ENCODE measurements around the gene RIPOR2. TPM values are rescaled to one million over a fixed set of nuclear protein-coding genes. Genes with fewer than 3 reads are reported as not detected.

The RIPOR2 gene
- total and polyA plus RNA-seq, 7 experiments from 2014 or later = 246 to 813 (median 532) TPM

DNA sequence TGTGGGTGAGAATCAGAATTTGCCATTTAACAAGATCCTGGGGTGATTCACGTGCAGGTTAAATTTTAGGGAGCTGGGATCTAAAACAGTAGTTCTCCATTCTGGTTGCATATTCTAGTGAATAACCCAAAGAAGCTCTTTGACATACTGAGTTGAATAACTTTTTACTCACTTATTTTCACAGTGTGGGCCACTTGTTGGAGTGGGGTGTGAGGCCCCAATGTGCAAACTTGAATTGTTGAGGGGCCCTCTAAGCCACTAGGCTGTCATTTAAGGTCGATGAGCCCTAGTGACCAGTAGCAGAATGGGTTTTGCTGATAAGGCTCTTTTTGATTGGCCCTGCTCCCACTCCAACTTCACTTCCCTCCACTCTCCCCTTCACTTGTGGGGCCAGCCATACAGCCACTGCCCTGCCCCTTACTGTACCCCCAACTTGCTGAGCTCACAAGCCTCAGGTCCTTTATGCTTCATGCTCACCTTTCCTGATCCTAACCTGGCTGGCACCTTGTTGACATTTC is 33.6 kb upstream of the RIPOR2 start:
- H3K4me3 Mint-ChIP-seq = peak overlapping the region in 3 of 10 donors; percentile 12 to 42 (median 20)
- peaks cover 0 to 9% (median 0%) of the 10 kb centered on the region in 11 donors for H3K9me3 Mint-ChIP-seq
- intact Hi-C loops (cut with micrococcal nuclease) = no loop called here
- Histone ChIP-seq H3K27ac (ENCODE audit: low read depth, low read length) (no peak overlapping the region), H3K27me3 (ENCODE audit: control insufficient read depth in 2 of 2, insufficient read depth in 2 of 2, low read length in 2 of 2) (no peaks in the 10 kb centered on the region), H3K4me1 (ENCODE audit: control insufficient read depth in 2 of 2, insufficient read depth in 2 of 2, low read length in 2 of 2) (peaks cover 32 to 62% of the 10 kb centered on the region in 2 donors), H3K9me3 (ENCODE audit: control insufficient read depth in 2 of 3, low read length in 3 of 3) (no peaks in the 10 kb centered on the region), H3K36me3 (ENCODE audit: control insufficient read depth in 2 of 3, insufficient read depth in 3 of 3, low read length in 3 of 3) (no peaks in the 10 kb centered on the region), H3K4me3 (ENCODE audit: low read length) (no peak overlapping the region)
- ChIA-PET CTCF (interaction anchor here (1.0 to 2.2 kb wide), 3 partner anchors 18 to 33 kb away, joined by 3 to 5 read pairs (median 5); no protein-coding TSS in a partner anchor), POLR2A (interaction anchor here (0.6 to 55.8 kb wide), 8 partner anchors 12 to 306 kb away, joined by 3 to 1484 read pairs (median 6); partner anchors contain the start of gene RIPOR2)
- ATAC-seq (no peak), DNase-seq (no peak)
- peaks cover 36 to 95% (median 87%) of the 10 kb centered on the region in 7 donors for H3K4me1 Mint-ChIP-seq
- H3K27ac Mint-ChIP-seq = peak overlapping the region in 5 of 9 donors; percentile 17 to 56 (median 48)
- no peaks in the 10 kb centered on the region for H3K27me3 Mint-ChIP-seq
- H3K36me3 Mint-ChIP-seq = peaks cover 0 to 36% (median 4%) of the 10 kb centered on the region in 5 donors

DNA sequence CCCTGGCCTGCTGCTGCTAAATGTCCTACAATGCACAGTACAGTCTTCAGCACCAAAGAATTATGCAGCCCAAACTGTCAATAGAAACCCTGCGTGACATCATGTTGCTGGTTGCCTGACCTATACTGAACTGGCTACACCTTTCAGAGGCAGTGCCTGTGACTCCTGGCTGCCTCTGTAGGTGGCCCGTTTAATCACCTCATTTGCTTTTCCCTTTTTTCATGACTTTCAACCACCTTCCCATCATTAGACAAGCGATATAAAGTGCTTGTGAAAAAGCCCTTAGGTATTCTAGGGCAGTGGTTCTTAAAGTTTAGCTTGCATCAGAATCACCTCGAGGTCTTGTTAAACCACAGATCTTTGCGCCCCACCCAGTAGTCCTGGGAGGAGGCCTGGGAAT is 33.0 kb upstream of the RIPOR2 start:
- CTCF ChIA-PET = interaction anchor here (1.0 to 2.2 kb wide), 3 partner anchors 17 to 33 kb away, joined by 3 to 5 read pairs (median 5); no protein-coding TSS in a partner anchor
- no peak overlapping the region for H3K4me3 ChIP-seq (ENCODE audit: low read length)
- H3K9me3 Mint-ChIP-seq = peaks cover 0 to 9% (median 0%) of the 10 kb centered on the region in 11 donors
- H3K27me3 ChIP-seq (ENCODE audit: control insufficient read depth in 2 of 2, insufficient read depth in 2 of 2, low read length in 2 of 2) = no peaks in the 10 kb centered on the region
- no peak for DNase-seq
- H3K4me1 Mint-ChIP-seq = peaks cover 36 to 95% (median 87%) of the 10 kb centered on the region in 7 donors
- H3K36me3 ChIP-seq (ENCODE audit: control insufficient read depth in 2 of 3, insufficient read depth in 3 of 3, low read length in 3 of 3) = no peaks in the 10 kb centered on the region
- peak overlapping the region in 4 of 9 donors; percentile 32 to 60 (median 34) for H3K27ac Mint-ChIP-seq
- peak; percentile 38 for ATAC-seq
- peak overlapping the region in 3 of 10 donors; percentile 12 to 32 (median 30) for H3K4me3 Mint-ChIP-seq
- no peak overlapping the region for H3K27ac ChIP-seq (ENCODE audit: low read depth, low read length)
- intact Hi-C loops (cut with micrococcal nuclease) = no loop called here
- H3K27me3 Mint-ChIP-seq = no peaks in the 10 kb centered on the region
- POLR2A ChIA-PET = interaction anchor here (0.6 to 55.8 kb wide), 8 partner anchors 13 to 307 kb away, joined by 3 to 1484 read pairs (median 6); partner anchors contain the start of gene RIPOR2
- peaks cover 32 to 57% of the 10 kb centered on the region in 2 donors for H3K4me1 ChIP-seq (ENCODE audit: control insufficient read depth in 2 of 2, insufficient read depth in 2 of 2, low read length in 2 of 2)
- H3K9me3 ChIP-seq (ENCODE audit: control insufficient read depth in 2 of 3, low read length in 3 of 3) = no peaks in the 10 kb centered on the region
- peaks cover 0 to 38% (median 4%) of the 10 kb centered on the region in 5 donors for H3K36me3 Mint-ChIP-seq

DNA sequence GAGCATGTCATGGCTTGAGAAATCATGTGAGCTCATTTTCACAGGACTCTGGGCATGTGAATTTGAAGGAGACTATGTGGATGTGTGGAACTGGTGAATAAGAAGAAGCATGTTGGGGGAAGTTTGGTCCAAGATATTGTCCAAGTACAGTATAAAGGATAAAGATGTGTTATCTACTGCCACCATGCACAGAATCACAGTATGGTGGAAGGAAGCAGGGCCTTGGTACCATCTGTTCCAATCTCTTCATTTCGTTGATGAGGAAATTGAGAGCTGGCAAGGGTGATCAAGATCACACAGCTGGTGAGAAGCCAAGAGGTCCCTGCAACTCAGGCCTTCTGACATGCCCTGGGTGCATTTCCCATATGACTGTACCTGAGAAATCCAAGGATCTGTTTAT is 31.5 kb upstream of the RIPOR2 start:
- POLR2A ChIA-PET = interaction anchor here (1.0 to 55.8 kb wide), 7 partner anchors 12 to 1076 kb away, joined by 3 to 1484 read pairs (median 4); partner anchors contain the start of gene RIPOR2
- CTCF ChIA-PET = interaction anchor here (1.2 to 3.3 kb wide), 5 partner anchors 9 to 34 kb away, joined by 3 to 17 read pairs (median 5); no protein-coding TSS in a partner anchor
- DNase-seq (no peak), ATAC-seq (no peak)
- Mint-ChIP-seq H3K9me3 (peaks cover 0 to 7% (median 0%) of the 10 kb centered on the region in 11 donors), H3K36me3 (peaks cover 0 to 38% (median 4%) of the 10 kb centered on the region in 5 donors), H3K27me3 (no peaks in the 10 kb centered on the region), H3K27ac (peak overlapping the region in 3 of 9 donors; percentile 9 to 17 (median 15)), H3K4me3 (peak overlapping the region in 1 of 10 donors; percentile 3), H3K4me1 (peaks cover 35 to 97% (median 91%) of the 10 kb centered on the region in 7 donors)
- H3K27ac ChIP-seq (ENCODE audit: low read depth, low read length) = no peak overlapping the region
- intact Hi-C loops (cut with micrococcal nuclease) = no loop called here
- no peaks in the 10 kb centered on the region for H3K36me3 ChIP-seq (ENCODE audit: control insufficient read depth in 2 of 3, insufficient read depth in 3 of 3, low read length in 3 of 3)
- no peak overlapping the region for H3K4me3 ChIP-seq (ENCODE audit: low read length)
- no peaks in the 10 kb centered on the region for H3K27me3 ChIP-seq (ENCODE audit: control insufficient read depth in 2 of 2, insufficient read depth in 2 of 2, low read length in 2 of 2)
- no peaks in the 10 kb centered on the region for H3K9me3 ChIP-seq (ENCODE audit: control insufficient read depth in 2 of 3, low read length in 3 of 3)
- H3K4me1 ChIP-seq (ENCODE audit: control insufficient read depth in 2 of 2, insufficient read depth in 2 of 2, low read length in 2 of 2) = peaks cover 47 to 57% of the 10 kb centered on the region in 2 donors

DNA sequence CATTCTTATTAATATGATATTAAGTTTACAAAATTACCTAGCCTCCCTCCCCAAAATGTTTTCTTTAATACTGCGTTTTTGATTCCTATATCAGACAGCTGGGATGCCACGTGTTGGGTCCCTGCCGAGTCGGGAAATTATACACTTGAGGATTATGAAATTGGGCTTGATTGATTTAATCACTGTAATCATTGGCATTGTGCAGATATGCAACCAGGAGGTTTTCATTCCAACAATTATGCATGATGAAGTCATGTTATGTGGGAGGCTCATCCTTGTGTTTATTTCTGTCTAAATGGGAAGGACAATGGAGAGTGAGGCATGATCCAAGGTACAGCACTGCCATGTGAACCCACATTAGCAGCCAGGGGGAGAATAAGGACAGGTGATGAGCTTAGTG is 30.6 kb upstream of the RIPOR2 start:
- H3K27me3 Mint-ChIP-seq = no peaks in the 10 kb centered on the region
- H3K36me3 ChIP-seq (ENCODE audit: control insufficient read depth in 2 of 3, insufficient read depth in 3 of 3, low read length in 3 of 3) = no peaks in the 10 kb centered on the region
- H3K27ac ChIP-seq (ENCODE audit: low read depth, low read length) = no peak overlapping the region
- intact Hi-C loops (cut with micrococcal nuclease) = loop anchor here in 1 of 2 donors (1.0 kb wide), 1 partner anchor 8 kb away; no protein-coding TSS in a partner anchor
- no peak for ATAC-seq
- H3K27me3 ChIP-seq (ENCODE audit: control insufficient read depth in 2 of 2, insufficient read depth in 2 of 2, low read length in 2 of 2) = no peaks in the 10 kb centered on the region
- no peak for DNase-seq
- H3K27ac Mint-ChIP-seq = peak overlapping the region in 2 of 9 donors; percentile 37 to 75
- H3K4me3 Mint-ChIP-seq = peak overlapping the region in 1 of 10 donors; percentile 30
- no peaks in the 10 kb centered on the region for H3K9me3 ChIP-seq (ENCODE audit: control insufficient read depth in 2 of 3, low read length in 3 of 3)
- H3K36me3 Mint-ChIP-seq = peaks cover 0 to 42% (median 4%) of the 10 kb centered on the region in 5 donors
- ChIA-PET CTCF (interaction anchor here (0.8 to 3.3 kb wide), 6 partner anchors 8 to 51 kb away, joined by 3 to 17 read pairs (median 4); no protein-coding TSS in a partner anchor), POLR2A (interaction anchor here (0.5 to 55.8 kb wide), 7 partner anchors 11 to 1077 kb away, joined by 4 to 1484 read pairs (median 4); partner anchors contain the start of gene RIPOR2)
- peaks cover 0 to 7% (median 0%) of the 10 kb centered on the region in 11 donors for H3K9me3 Mint-ChIP-seq
- no peak overlapping the region for H3K4me3 ChIP-seq (ENCODE audit: low read length)
- peaks cover 35 to 98% (median 88%) of the 10 kb centered on the region in 7 donors for H3K4me1 Mint-ChIP-seq
- peaks cover 52 to 64% of the 10 kb centered on the region in 2 donors for H3K4me1 ChIP-seq (ENCODE audit: control insufficient read depth in 2 of 2, insufficient read depth in 2 of 2, low read length in 2 of 2)

DNA sequence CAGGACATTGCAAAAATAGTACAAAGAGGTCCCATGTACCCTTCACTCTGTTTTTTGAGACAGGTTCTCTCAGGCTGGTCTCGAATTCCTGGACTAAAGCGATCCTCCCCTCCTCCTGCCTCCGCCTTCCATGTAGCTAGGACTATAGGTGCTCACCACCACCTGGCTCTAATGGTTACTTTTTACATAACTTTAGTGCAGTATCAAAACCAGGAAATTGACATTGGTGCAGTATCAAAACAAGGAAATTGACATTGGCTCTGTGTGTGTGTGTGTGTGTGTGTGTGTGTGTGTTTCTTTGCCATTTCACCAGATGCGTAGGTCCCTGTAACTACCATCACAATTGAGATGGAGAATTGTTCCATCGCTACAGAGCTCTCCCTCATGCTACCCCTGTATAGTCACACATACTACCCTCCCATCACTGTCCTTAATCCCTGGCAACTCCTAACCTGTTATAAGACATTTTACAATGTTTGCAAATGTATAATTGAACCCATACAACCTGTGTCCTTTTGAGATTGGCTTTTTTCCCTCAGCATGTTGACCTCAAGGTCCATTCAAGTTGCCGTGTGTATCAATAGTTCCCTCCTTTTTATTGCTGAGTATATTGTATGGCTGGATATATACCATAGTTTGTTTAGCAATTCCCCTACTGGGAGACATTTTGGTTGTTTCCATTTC is 28.3 kb upstream of the RIPOR2 start:
- Mint-ChIP-seq H3K27me3 (no peaks in the 10 kb centered on the region), H3K27ac (peak overlapping the region in 8 of 9 donors; percentile 20 to 97 (median 90)), H3K9me3 (peaks cover 3 to 19% (median 11%) of the 10 kb centered on the region in 11 donors), H3K4me1 (peaks cover 48 to 98% (median 88%) of the 10 kb centered on the region in 7 donors), H3K4me3 (peak overlapping the region in 9 of 10 donors; percentile 16 to 51 (median 40)), H3K36me3 (peaks cover 6 to 50% (median 14%) of the 10 kb centered on the region in 5 donors)
- ChIA-PET POLR2A (interaction anchor here (0.6 to 55.8 kb wide), 6 partner anchors 9 to 84 kb away, joined by 3 to 1484 read pairs (median 572); partner anchors contain the start of gene RIPOR2), CTCF (interaction anchor here (0.6 to 4.0 kb wide), 7 partner anchors 11 to 326 kb away, joined by 3 to 42 read pairs (median 5); partner anchors contain the start of gene RIPOR2)
- DNase-seq (no peak), ATAC-seq (peak; percentile 26)
- no peak overlapping the region for H3K27ac ChIP-seq (ENCODE audit: low read depth, low read length)
- intact Hi-C loops (cut with micrococcal nuclease) = loop anchor here in 1 of 2 donors (1.0 kb wide), 1 partner anchor 28 kb away; no protein-coding TSS in a partner anchor
- H3K36me3 ChIP-seq (ENCODE audit: control insufficient read depth in 2 of 3, insufficient read depth in 3 of 3, low read length in 3 of 3) = no peaks in the 10 kb centered on the region
- no peaks in the 10 kb centered on the region for H3K27me3 ChIP-seq (ENCODE audit: control insufficient read depth in 2 of 2, insufficient read depth in 2 of 2, low read length in 2 of 2)
- H3K4me1 ChIP-seq (ENCODE audit: control insufficient read depth in 2 of 2, insufficient read depth in 2 of 2, low read length in 2 of 2) = peaks cover 65 to 73% of the 10 kb centered on the region in 2 donors
- no peaks in the 10 kb centered on the region for H3K9me3 ChIP-seq (ENCODE audit: control insufficient read depth in 2 of 3, low read length in 3 of 3)
- no peak overlapping the region for H3K4me3 ChIP-seq (ENCODE audit: low read length)

DNA sequence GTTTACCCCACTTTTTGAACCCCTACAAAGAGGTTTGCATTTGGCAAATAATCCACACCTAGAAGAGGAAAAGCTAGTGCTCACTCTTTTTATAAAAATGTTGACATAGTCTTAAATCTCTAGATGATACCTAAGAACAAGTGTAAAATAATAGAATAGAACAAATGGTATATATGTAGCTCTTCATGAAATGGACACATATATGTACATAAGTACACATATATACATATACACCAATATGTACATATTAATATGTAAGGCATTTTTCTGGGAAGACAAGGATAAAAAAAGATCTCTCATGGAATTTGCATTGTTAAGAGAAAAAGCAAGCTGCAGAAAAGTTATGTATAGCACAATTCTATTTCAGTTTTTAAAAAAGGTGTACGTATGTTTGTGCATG is 27.6 kb upstream of the RIPOR2 start:
- Mint-ChIP-seq H3K4me1 (peaks cover 47 to 98% (median 88%) of the 10 kb centered on the region in 7 donors), H3K36me3 (peaks cover 8 to 55% (median 16%) of the 10 kb centered on the region in 5 donors), H3K27me3 (no peaks in the 10 kb centered on the region), H3K27ac (peak overlapping the region in 6 of 9 donors; percentile 20 to 97 (median 90)), H3K4me3 (peak overlapping the region in 5 of 10 donors; percentile 16 to 50 (median 46)), H3K9me3 (peaks cover 3 to 26% (median 12%) of the 10 kb centered on the region in 11 donors)
- ChIA-PET CTCF (interaction anchor here (0.7 to 4.0 kb wide), 6 partner anchors 11 to 106 kb away, joined by 3 to 42 read pairs (median 6); partner anchors contain the start of gene RIPOR2), POLR2A (interaction anchor here (0.6 to 55.8 kb wide), 5 partner anchors 8 to 63 kb away, joined by 3 to 1484 read pairs (median 1138); partner anchors contain the start of gene RIPOR2)
- intact Hi-C loops (cut with micrococcal nuclease) = no loop called here
- Histone ChIP-seq H3K4me1 (ENCODE audit: control insufficient read depth in 2 of 2, insufficient read depth in 2 of 2, low read length in 2 of 2) (peaks cover 61 to 73% of the 10 kb centered on the region in 2 donors), H3K36me3 (ENCODE audit: control insufficient read depth in 2 of 3, insufficient read depth in 3 of 3, low read length in 3 of 3) (no peaks in the 10 kb centered on the region), H3K27me3 (ENCODE audit: control insufficient read depth in 2 of 2, insufficient read depth in 2 of 2, low read length in 2 of 2) (no peaks in the 10 kb centered on the region), H3K27ac (ENCODE audit: low read depth, low read length) (no peak overlapping the region), H3K9me3 (ENCODE audit: control insufficient read depth in 2 of 3, low read length in 3 of 3) (no peaks in the 10 kb centered on the region), H3K4me3 (ENCODE audit: low read length) (no peak overlapping the region)
- ATAC-seq = no peak
- no peak for DNase-seq
